Glutamatergic neuron (in vitro differentiated cells): Measurements from ENCODE around the gene PDE7B. TPM values are rescaled to one million over a fixed set of nuclear protein-coding genes. Genes with fewer than 3 reads are reported as not detected.

Experiments used
- DNase-seq: peaks from one replicate; pipeline ENCODE4 v3.0.0; 2022
- H3K27ac Mint-ChIP-seq: one replicate; pipeline ENCODE4 v1.8.0; 2020; ENCODE audit warnings: mild to moderate bottlenecking, mixed read lengths, inconsistent platforms; ENCODE audit not compliant: unreplicated experiment
- H3K27me3 Mint-ChIP-seq: one replicate; pipeline ENCODE4 v1.8.0; 2020; ENCODE audit warnings: mild to moderate bottlenecking, moderate library complexity, mixed read lengths, inconsistent platforms; ENCODE audit not compliant: unreplicated experiment
- H3K36me3 Mint-ChIP-seq: one replicate; pipeline ENCODE4 v1.8.0; 2020; ENCODE audit warnings: mild to moderate bottlenecking, mixed read lengths, inconsistent platforms; ENCODE audit not compliant: unreplicated experiment
- H3K4me1 Mint-ChIP-seq: one replicate; pipeline ENCODE4 v1.8.0; 2020; ENCODE audit warnings: mild to moderate bottlenecking, low read depth, mixed read lengths, inconsistent platforms; ENCODE audit not compliant: unreplicated experiment
- H3K4me3 Mint-ChIP-seq: one replicate; pipeline ENCODE4 v1.8.0; 2020; ENCODE audit warnings: mild to moderate bottlenecking, mixed read lengths, inconsistent platforms; ENCODE audit not compliant: unreplicated experiment
- H3K9me3 Mint-ChIP-seq: one replicate; pipeline ENCODE4 v1.8.0; 2020; ENCODE audit warnings: mild to moderate bottlenecking, moderate library complexity, mixed read lengths, inconsistent platforms; ENCODE audit not compliant: unreplicated experiment
- CTCF ChIP-seq: fragments of 200-600 bp; sonication (generic); IDR thresholded peaks from one replicate; pipeline ENCODE4 v1.5.0; 2021; ENCODE audit not compliant: partially characterized antibody, unreplicated experiment
- total RNA-seq: library from RNA; stranded (reverse); fragmentation: NEBNext Ultra II Directional; extraction: Animal tissue kit (Norgen Biotek cat#: 25700); gene quantifications from one replicate; pipeline ENCODE4 v1.2.1, GENCODE V29; 2021; ENCODE audit not compliant: unreplicated experiment

Gene PDE7B
- total RNA-seq, 1 donor from 2014 or later = not detected

GRCh38 chr6:136117081-136117480, 265.6 kb downstream of the PDE7B start:
- TF ChIP-seq CTCF = no peak
- no peaks in the 10 kb centered on the region for H3K36me3 Mint-ChIP-seq
- H3K4me1 Mint-ChIP-seq = peaks cover 54% of the 10 kb centered on the region
- peaks cover 5% of the 10 kb centered on the region for H3K9me3 Mint-ChIP-seq
- peak overlapping the region; percentile 9 for H3K4me3 Mint-ChIP-seq
- peak overlapping the region; percentile 19 for H3K27ac Mint-ChIP-seq
- no peak for DNase-seq
- H3K27me3 Mint-ChIP-seq = peaks cover 2% of the 10 kb centered on the region

- H3K4me1 Mint-ChIP-seq = peaks cover 42% of the 10 kb centered on the region
- H3K36me3 Mint-ChIP-seq = no peaks in the 10 kb centered on the region
These were observed 267.3 kb downstream of the PDE7B start for GRCh38 chr6:136118787-136119186.

GRCh38 chr6:136123468-136123867, 272.0 kb downstream of the PDE7B start:
- no peaks in the 10 kb centered on the region for H3K4me1 Mint-ChIP-seq
- no peak overlapping the region for H3K27ac Mint-ChIP-seq
- H3K36me3 Mint-ChIP-seq = no peaks in the 10 kb centered on the region
- TF ChIP-seq CTCF = no peak
- DNase-seq = no peak
- no peak overlapping the region for H3K4me3 Mint-ChIP-seq
- H3K27me3 Mint-ChIP-seq = no peaks in the 10 kb centered on the region
- peaks cover 1% of the 10 kb centered on the region for H3K9me3 Mint-ChIP-seq

More at GRCh38 chr6:136118787-136119186, 267.3 kb downstream of the PDE7B start:
- no peak overlapping the region for H3K4me3 Mint-ChIP-seq
- no peak for DNase-seq
- H3K27ac Mint-ChIP-seq = no peak overlapping the region
- no peak for TF ChIP-seq CTCF
- H3K27me3 Mint-ChIP-seq = peaks cover 2% of the 10 kb centered on the region
- H3K9me3 Mint-ChIP-seq = peaks cover 5% of the 10 kb centered on the region

- H3K4me1 Mint-ChIP-seq = no peaks in the 10 kb centered on the region
- no peaks in the 10 kb centered on the region for H3K36me3 Mint-ChIP-seq
- H3K4me3 Mint-ChIP-seq = no peak overlapping the region
- H3K27ac Mint-ChIP-seq = no peak overlapping the region
- no peak for DNase-seq
- H3K27me3 Mint-ChIP-seq = no peaks in the 10 kb centered on the region
- no peak for TF ChIP-seq CTCF
- peaks cover 1% of the 10 kb centered on the region for H3K9me3 Mint-ChIP-seq
These were observed 274.1 kb downstream of the PDE7B start for GRCh38 chr6:136125585-136125984.

- Mint-ChIP-seq H3K36me3 (no peaks in the 10 kb centered on the region), H3K27me3 (no peaks in the 10 kb centered on the region), H3K9me3 (no peaks in the 10 kb centered on the region), H3K4me3 (no peak overlapping the region), H3K4me1 (no peaks in the 10 kb centered on the region), H3K27ac (no peak overlapping the region)
- TF ChIP-seq CTCF = no peak
- no peak for DNase-seq
These were observed 276.4 kb downstream of the PDE7B start for GRCh38 chr6:136127873-136128272.
